Activated naive CD4-positive, alpha-beta T cell treated with anti-CD3 and anti-CD28 coated beads, Interleukin-2, amount 50 U/mL, for 24 hours (primary cell): ENCODE data around the gene SLC8A1.
A peak's percentile ranks its signal among the peaks of the same experiment; 100 is the strongest.

Source experiments
- H3K27ac Mint-ChIP-seq: one replicate; pipeline ENCODE4 v1.8.0; 2021; ENCODE audit warnings: mild to moderate bottlenecking, mixed read lengths
- H3K27me3 Mint-ChIP-seq: one replicate; pipeline ENCODE4 v1.8.0; 2021; ENCODE audit warnings: mixed read lengths
- H3K36me3 Mint-ChIP-seq: one replicate; pipeline ENCODE4 v1.8.0; 2021; ENCODE audit warnings: mixed read lengths
- H3K4me1 Mint-ChIP-seq: one replicate; pipeline ENCODE4 v1.8.0; 2021; ENCODE audit warnings: mixed read lengths
- H3K4me3 Mint-ChIP-seq: one replicate; pipeline ENCODE4 v1.8.0; 2021; ENCODE audit warnings: mild to moderate bottlenecking, mixed read lengths
- H3K9me3 Mint-ChIP-seq: one replicate; pipeline ENCODE4 v1.8.0; 2021; ENCODE audit warnings: mixed read lengths

Gene SLC8A1

DNA sequence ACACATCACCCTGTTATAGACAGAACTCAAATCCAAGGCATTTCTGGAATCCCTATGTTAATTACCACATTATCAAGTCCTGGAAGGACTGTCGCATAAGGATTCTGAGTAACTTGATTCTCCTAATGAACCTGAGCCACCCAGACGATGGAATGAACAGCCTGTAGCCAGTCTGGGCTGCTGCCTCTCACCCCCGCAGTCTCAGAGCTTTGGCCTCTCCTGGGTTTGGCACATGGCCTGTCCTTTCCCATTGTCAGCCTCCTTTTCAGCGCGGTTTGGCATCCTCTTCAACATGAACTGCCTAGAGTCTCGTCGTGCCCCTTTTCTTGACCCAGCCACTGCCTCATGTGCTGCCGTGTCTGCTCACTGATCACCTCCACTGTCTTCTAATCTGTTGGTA, 147.6 kb downstream of the SLC8A1 start:
- no peaks in the 10 kb centered on the region for H3K36me3 Mint-ChIP-seq
- no peaks in the 10 kb centered on the region for H3K9me3 Mint-ChIP-seq
- no peak overlapping the region for H3K4me3 Mint-ChIP-seq
- H3K27me3 Mint-ChIP-seq = no peaks in the 10 kb centered on the region
- H3K27ac Mint-ChIP-seq = no peak overlapping the region
- H3K4me1 Mint-ChIP-seq = no peaks in the 10 kb centered on the region

DNA sequence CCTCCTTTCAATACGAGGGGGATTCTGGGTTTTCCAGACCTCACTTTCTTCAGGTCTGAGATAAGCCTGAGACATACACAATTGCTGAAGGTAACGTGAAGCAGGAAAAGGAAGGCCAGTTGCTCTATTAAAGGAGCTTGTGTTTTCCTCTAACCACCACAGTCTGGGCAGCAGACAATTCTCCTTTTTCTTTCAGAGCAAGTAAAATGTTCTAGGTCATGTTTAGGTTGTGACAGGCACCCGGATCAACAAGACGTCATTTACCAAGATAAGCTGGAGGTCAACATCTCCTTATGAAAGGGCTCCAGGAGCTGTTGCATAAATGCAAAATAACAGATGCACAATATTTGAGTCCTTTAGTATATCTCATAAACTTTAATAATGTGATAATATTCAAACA, 148.1 kb downstream of the SLC8A1 start:
- Mint-ChIP-seq H3K27me3 (no peaks in the 10 kb centered on the region), H3K9me3 (no peaks in the 10 kb centered on the region), H3K27ac (no peak overlapping the region), H3K36me3 (no peaks in the 10 kb centered on the region), H3K4me1 (no peaks in the 10 kb centered on the region), H3K4me3 (no peak overlapping the region)

DNA sequence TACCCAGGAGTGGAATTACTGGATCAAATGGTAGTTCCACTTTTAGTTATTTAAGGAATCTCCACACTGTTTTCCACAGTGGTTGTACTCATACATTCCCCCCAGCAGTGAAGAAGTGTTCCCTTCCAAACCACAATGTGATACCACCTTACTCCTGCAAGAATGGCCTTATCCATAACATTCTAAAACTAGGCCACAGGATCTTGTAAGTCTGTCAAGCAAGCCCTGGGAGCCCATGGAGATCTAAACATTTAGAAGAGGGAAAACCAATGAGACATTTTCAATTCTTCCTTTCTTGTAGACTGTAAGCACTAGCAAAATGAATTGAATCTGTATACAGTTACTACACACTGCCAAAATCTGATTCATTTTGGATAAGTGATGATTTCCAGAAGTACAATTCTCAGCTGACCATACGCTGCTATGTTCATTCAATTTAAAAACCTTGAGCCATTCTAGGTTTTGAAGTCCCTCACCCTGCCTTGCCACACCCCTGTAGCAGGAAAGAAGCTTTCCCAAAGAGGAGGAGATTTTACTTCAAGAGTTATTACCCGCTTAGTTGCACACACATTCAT, 149.1 kb downstream of the SLC8A1 start:
- no peaks in the 10 kb centered on the region for H3K4me1 Mint-ChIP-seq
- H3K4me3 Mint-ChIP-seq = no peak overlapping the region
- no peaks in the 10 kb centered on the region for H3K36me3 Mint-ChIP-seq
- H3K27me3 Mint-ChIP-seq = no peaks in the 10 kb centered on the region
- no peaks in the 10 kb centered on the region for H3K9me3 Mint-ChIP-seq
- no peak overlapping the region for H3K27ac Mint-ChIP-seq

DNA sequence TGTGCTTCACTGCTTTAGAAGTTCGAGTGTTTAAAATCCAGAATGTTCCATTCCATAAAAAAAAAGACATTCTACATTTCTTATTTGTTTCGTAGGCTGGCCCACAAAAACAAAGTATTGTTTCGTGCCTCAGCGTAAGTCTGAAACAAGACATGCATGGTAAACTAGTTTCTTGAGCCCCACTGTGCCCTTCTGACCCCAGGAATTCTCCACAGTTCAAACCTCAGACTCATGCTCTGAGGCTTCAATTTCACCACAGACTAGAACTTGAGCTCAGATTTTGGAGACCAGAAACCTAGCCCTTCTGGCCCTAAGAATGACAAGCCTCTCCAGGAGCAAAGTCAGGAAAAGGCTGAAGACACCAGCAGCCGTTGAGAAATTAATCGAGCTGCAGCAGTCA, 151.5 kb downstream of the SLC8A1 start:
- H3K27ac Mint-ChIP-seq = no peak overlapping the region
- H3K36me3 Mint-ChIP-seq = no peaks in the 10 kb centered on the region
- H3K9me3 Mint-ChIP-seq = no peaks in the 10 kb centered on the region
- H3K4me3 Mint-ChIP-seq = no peak overlapping the region
- H3K4me1 Mint-ChIP-seq = no peaks in the 10 kb centered on the region
- H3K27me3 Mint-ChIP-seq = no peaks in the 10 kb centered on the region

DNA sequence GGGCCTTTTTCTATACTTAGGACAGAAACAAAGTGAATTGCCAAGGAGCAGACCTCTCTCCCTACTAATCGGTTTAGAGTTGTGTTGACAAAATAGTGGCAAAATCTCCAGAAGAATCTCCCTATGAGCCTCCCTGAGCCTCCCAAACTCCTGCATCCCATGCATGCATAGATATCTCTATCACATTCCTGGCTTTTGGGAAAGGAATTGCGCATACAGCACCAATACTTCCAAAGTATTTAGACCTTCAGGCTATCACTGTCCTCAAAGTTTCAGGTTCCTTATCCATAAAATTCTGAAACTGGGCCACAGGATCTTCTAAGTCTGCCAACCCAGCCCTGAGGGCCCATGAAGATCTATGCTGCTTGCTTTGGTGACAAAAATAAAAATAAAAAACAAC, 152.1 kb downstream of the SLC8A1 start:
- Mint-ChIP-seq H3K9me3 (no peaks in the 10 kb centered on the region), H3K27ac (no peak overlapping the region), H3K4me1 (no peaks in the 10 kb centered on the region), H3K27me3 (no peaks in the 10 kb centered on the region), H3K4me3 (no peak overlapping the region), H3K36me3 (no peaks in the 10 kb centered on the region)

DNA sequence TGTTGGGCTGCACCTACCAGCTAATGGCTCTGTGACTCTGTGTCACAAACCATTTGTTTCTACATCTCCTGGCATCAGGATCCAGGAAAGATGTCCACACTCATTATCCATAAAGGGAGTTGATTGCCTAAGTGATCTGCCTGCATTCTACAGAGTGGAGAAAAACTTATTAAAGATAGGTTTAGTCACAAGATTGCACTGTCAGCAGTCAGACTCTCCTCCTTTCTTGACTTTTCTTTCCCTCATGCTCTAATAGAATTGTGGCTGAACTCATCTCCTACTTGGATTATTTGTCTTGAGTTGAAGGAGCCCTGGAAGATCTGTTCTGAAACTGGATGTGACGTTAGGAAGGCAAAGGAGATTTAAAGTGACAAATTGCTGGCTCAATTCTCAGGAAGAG, 152.7 kb downstream of the SLC8A1 start:
- H3K27me3 Mint-ChIP-seq = no peaks in the 10 kb centered on the region
- H3K4me3 Mint-ChIP-seq = no peak overlapping the region
- H3K9me3 Mint-ChIP-seq = no peaks in the 10 kb centered on the region
- H3K27ac Mint-ChIP-seq = no peak overlapping the region
- H3K4me1 Mint-ChIP-seq = no peaks in the 10 kb centered on the region
- no peaks in the 10 kb centered on the region for H3K36me3 Mint-ChIP-seq

DNA sequence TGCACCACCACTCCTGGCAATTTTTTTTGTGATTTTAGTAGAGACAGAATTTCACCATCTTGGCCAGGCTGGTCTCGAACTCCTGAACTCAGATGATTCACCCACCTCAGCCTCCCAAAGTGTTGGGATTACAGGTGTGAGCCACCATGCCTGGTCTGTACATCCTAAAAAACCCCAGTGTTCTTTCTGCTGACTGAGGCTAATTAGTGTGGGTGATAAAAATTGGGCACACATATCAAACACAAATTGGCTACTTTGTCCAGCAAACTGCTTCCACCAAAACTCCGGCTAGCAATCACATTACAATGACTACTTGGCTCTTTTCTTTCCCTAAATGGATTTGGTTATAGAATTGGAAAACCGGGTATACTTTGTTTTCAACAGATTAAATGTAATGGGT, 153.9 kb downstream of the SLC8A1 start:
- H3K4me1 Mint-ChIP-seq = no peaks in the 10 kb centered on the region
- no peaks in the 10 kb centered on the region for H3K9me3 Mint-ChIP-seq
- H3K4me3 Mint-ChIP-seq = no peak overlapping the region
- no peaks in the 10 kb centered on the region for H3K36me3 Mint-ChIP-seq
- no peaks in the 10 kb centered on the region for H3K27me3 Mint-ChIP-seq
- no peak overlapping the region for H3K27ac Mint-ChIP-seq

DNA sequence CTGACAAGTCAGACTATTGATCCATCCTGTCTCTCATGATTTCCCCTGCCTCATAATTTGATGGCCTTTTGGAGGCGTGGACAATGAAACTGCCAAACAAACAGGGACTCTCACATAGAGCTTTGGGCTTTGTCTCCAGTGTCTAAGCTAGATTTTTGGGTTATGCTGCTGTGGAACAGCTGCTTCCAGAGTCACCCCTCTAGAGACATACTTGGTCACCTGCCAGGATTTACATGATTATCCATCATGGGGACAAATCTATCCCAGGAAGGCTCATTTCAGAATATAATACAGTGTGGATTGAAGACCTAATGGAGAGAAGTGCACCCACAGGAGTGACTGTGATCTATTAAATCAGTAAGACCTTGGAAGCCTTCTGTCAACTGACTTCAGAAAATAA, 159.6 kb downstream of the SLC8A1 start:
- no peak overlapping the region for H3K4me3 Mint-ChIP-seq
- peaks cover 4% of the 10 kb centered on the region for H3K4me1 Mint-ChIP-seq
- no peaks in the 10 kb centered on the region for H3K36me3 Mint-ChIP-seq
- H3K9me3 Mint-ChIP-seq = no peaks in the 10 kb centered on the region
- no peak overlapping the region for H3K27ac Mint-ChIP-seq
- H3K27me3 Mint-ChIP-seq = no peaks in the 10 kb centered on the region

DNA sequence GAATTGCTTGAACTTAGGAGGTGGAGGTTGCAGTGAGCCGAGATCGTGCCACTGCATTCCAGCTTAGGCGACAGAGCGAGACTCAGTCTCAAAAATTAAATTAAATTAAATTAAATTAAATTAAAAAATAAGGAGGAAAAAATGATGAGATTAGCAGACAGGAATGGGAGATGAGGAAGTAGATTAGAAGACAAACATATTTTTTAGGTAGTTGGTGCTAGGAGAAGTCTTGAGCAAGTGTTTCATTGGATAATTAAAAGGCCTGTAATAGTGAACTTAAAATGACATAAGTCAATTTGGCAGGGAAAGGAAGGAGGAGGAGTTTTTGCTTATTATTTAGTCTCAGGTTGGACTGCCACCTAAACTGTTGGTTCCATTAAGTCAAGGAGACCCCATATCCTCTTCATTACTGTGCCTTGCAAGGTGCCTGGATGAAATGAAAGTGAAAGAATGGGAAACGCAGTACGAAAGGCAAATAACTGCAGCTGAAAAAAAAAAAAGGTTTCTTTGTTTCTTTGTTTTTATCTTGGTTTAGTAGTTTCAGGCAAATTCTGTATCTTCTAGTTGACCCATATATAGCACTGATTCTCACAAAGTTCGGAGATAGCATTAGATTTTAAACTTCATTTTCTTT, 162.0 kb downstream of the SLC8A1 start:
- H3K27ac Mint-ChIP-seq = no peak overlapping the region
- no peaks in the 10 kb centered on the region for H3K9me3 Mint-ChIP-seq
- H3K4me1 Mint-ChIP-seq = peaks cover 4% of the 10 kb centered on the region
- peak overlapping the region; percentile 15 for H3K4me3 Mint-ChIP-seq
- no peaks in the 10 kb centered on the region for H3K27me3 Mint-ChIP-seq
- H3K36me3 Mint-ChIP-seq = no peaks in the 10 kb centered on the region

DNA sequence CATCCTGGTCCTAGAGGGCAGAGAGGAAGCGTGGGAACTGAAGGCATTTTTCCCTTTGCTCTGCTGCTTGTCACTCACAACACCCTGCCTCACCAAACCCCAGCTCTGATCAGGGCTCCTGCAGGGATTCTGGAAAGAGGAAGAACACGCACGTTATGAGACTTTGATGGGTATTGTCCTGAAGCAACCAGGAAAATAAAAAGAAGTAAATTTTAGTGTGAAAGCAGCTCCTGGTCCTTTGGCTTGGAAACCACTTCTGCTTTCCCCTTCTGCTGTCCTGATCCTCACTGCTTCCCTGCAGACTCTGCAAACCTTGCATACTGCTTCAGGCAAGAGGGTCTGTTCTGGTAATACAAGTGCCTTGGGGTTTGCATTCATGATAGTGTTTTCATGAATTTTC, 164.1 kb downstream of the SLC8A1 start:
- Mint-ChIP-seq H3K27me3 (no peaks in the 10 kb centered on the region), H3K27ac (no peak overlapping the region), H3K4me3 (no peak overlapping the region), H3K36me3 (no peaks in the 10 kb centered on the region), H3K9me3 (no peaks in the 10 kb centered on the region), H3K4me1 (peaks cover 4% of the 10 kb centered on the region)

DNA sequence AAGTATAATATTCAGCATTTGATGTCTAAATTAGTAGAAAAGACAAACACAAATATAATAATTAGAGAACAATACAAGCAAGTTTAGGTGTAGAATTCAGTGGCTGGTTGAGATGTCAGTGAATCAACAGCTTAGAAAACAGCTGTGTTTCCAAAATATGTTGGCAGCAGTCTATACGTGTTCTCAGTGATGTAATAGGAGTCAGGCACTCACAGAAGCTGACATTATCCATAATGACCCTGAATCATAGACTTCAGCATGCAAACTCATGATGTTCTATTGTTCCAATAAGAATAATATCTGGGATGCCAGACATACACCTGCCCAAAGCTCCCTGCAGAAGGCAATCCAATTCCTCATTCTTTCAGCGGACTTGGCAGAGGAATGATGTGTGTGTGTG, 164.7 kb downstream of the SLC8A1 start:
- no peaks in the 10 kb centered on the region for H3K36me3 Mint-ChIP-seq
- H3K27me3 Mint-ChIP-seq = no peaks in the 10 kb centered on the region
- H3K27ac Mint-ChIP-seq = no peak overlapping the region
- peaks cover 4% of the 10 kb centered on the region for H3K4me1 Mint-ChIP-seq
- no peak overlapping the region for H3K4me3 Mint-ChIP-seq
- no peaks in the 10 kb centered on the region for H3K9me3 Mint-ChIP-seq

DNA sequence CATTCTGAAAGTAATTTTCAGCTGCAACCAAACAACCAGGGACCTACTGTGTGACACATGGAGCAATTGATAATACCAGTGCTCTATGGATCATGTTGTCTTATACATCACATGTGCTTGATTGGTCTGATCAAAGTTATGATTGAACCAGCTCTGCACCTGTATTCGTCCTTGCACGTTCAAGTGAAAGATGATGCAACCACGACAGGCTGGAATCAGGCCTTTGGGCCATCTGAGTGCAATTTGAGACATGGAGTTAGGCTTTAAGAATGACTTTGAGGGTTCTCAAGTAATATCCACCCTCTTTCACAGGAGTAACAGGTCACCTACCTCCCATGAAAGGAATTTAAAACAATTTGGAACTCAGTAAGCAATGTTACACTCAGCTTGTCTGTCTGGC, 165.2 kb downstream of the SLC8A1 start:
- H3K9me3 Mint-ChIP-seq = no peaks in the 10 kb centered on the region
- no peaks in the 10 kb centered on the region for H3K27me3 Mint-ChIP-seq
- H3K27ac Mint-ChIP-seq = no peak overlapping the region
- no peaks in the 10 kb centered on the region for H3K36me3 Mint-ChIP-seq
- H3K4me1 Mint-ChIP-seq = peaks cover 4% of the 10 kb centered on the region
- no peak overlapping the region for H3K4me3 Mint-ChIP-seq

DNA sequence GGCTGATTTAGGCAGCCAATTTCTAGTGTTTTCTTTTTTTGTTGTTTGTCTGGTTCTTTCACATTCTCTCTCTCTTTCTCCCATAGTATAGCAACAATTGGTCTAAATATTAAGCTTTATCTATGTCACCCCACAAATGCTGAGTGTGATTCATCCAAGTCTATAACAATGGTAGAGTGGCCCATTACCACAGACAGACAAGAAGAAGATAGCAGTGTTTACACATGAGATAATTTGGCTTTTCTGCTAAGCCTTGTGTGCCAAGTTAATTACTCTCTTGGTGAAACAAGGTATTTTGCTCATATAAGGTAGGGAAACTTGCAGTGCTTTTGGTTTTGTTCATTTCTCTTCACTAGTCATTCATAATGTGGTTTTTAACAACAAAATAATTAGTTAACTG, 166.5 kb downstream of the SLC8A1 start:
- Mint-ChIP-seq H3K27me3 (no peaks in the 10 kb centered on the region), H3K36me3 (no peaks in the 10 kb centered on the region), H3K4me3 (no peak overlapping the region), H3K9me3 (no peaks in the 10 kb centered on the region), H3K4me1 (peaks cover 4% of the 10 kb centered on the region), H3K27ac (no peak overlapping the region)

DNA sequence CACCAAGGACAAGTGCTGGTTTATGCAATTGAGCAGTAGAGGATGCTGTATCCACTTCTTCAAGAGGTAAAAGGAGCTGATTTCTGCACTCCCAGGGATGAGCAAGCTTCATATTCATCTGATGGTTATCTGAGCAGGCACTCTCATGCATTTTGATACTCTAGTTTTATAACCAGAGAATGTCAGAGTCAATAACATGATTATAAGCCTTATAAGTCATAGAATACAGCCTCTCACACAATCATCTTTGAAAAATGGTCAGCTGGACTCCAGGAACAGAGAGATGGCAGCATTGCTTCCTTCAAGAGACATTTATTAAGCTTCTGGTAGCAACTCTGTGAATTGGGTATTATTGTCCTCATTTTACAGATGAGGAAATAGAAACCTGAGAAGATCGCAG, 167.1 kb downstream of the SLC8A1 start:
- Mint-ChIP-seq H3K9me3 (no peaks in the 10 kb centered on the region), H3K4me1 (no peaks in the 10 kb centered on the region), H3K36me3 (no peaks in the 10 kb centered on the region), H3K4me3 (no peak overlapping the region), H3K27me3 (no peaks in the 10 kb centered on the region), H3K27ac (no peak overlapping the region)

DNA sequence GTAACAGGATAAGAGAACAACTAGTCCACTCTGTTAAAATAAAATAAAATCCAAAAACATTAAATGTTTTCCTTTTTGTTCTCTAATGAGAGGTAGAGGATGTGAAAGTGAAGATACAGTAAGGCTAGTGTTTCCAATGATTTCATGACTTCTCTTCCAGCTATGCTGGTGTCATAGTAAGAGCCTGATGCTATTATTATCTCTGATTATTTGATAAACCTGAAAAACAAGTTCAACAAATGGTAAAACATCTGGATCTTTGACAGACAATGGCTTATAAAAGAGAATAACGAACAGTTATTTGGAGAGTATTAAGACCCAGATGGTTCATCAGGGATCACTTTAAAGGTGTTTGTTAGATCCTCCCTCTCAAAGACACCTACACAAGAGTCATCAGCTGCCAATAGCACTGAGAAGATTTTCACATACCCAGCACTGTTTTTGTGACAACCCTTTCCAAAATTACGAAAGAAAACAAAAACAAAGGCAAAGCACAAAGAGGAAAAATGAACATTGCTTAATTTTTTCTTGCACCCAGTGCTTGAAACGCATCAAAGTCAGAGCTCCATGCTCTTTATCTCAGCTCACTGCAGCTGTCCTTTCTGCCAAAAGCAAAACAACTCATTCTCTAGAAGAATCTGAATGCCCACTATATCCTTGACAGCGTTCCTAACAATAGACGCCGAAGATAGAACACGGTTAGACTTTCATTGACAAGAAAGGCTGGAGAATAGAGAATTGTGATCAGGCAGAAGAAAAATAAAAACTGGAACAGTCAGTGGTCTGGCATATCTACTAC, 168.6 kb downstream of the SLC8A1 start:
- Mint-ChIP-seq H3K27me3 (no peaks in the 10 kb centered on the region), H3K36me3 (no peaks in the 10 kb centered on the region), H3K9me3 (no peaks in the 10 kb centered on the region), H3K4me1 (no peaks in the 10 kb centered on the region), H3K27ac (no peak overlapping the region), H3K4me3 (no peak overlapping the region)

DNA sequence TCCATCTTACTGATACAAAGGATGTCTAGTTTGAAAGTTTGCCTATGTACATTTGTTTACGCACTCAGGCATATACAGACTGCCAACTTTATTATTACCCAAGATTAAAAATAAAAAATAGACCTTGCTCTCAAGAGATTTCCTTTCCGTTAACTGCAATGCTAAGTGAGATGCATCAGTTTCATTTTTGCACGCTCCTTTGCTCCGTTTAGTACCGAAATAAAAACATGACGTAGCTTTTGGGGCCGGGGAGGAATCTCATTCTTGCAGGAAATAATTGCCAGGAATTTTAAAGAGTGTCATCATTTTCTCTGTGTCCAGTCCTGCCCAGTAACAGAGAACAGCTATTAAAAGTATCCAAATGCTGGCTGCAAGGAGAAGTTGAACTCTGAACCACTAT, 169.5 kb downstream of the SLC8A1 start:
- no peaks in the 10 kb centered on the region for H3K36me3 Mint-ChIP-seq
- no peaks in the 10 kb centered on the region for H3K4me1 Mint-ChIP-seq
- H3K4me3 Mint-ChIP-seq = no peak overlapping the region
- no peaks in the 10 kb centered on the region for H3K9me3 Mint-ChIP-seq
- H3K27me3 Mint-ChIP-seq = no peaks in the 10 kb centered on the region
- H3K27ac Mint-ChIP-seq = no peak overlapping the region
